K562 (cell line): ENCODE results near the gene GABARAPL1. TPM values are rescaled to one million over a fixed set of nuclear protein-coding genes. Genes with fewer than 3 reads are reported as not detected.

ENCODE experiments used
- ATAC-seq: fragments of 200-7000 bp; cut with Tn5 transposase; 3 replicates; pipeline ENCODE4 v1.9.1; 2020; ENCODE audit warnings: moderate library complexity
- BruUV-seq: library from RNA; stranded (reverse); fragments of 400-500 nt; replicated peaks from 2 replicates; lab custom pipeline; 2021; lab: Mats Ljungman, UMichigan
- CTCF ChIA-PET: fragments of 300-600 bp; formaldehyde crosslinking; extraction: SDS; loops from one replicate; lab custom pipeline; 2021; ENCODE audit warnings: low intra/inter-chr PET ratio; lab: Yijun Ruan, JAX
- POLR2A ChIA-PET: fragments of 300-600, 350-650 bp; sonication (Branson Sonifier 250); formaldehyde crosslinking; extraction: SDS; loops from one replicate; lab custom pipeline; 2021; ENCODE audit warnings: antibody characterized with exemption, inconsistent platforms; lab: Yijun Ruan, JAX
- DNase-seq, 4 experiments: peaks; one replicate each; pipeline versions ENCODE4 v3.0.0 to v3.0.0-alpha.2; 2011 to 2018; ENCODE audit warnings: low spot score in 3 of 4, mixed read lengths in 3 of 4; ENCODE audit errors: extremely low read depth in 1 of 4
- FAIRE-seq: peaks from 2 replicates; lab custom pipeline; 2011; peaks lifted over from hg19 to GRCh38; lab: Jason Lieb, UNC
- H2AFZ ChIP-seq: 2 replicates; pipeline ENCODE4 v1.6.0; 2011; ENCODE audit warnings: low read depth, low read length, control low read depth, inconsistent platforms
- H3K27ac ChIP-seq: fragments of 200-600 bp; 3 replicates; pipeline ENCODE4 v1.8.0; 2011; ENCODE audit warnings: low read depth, mild to moderate bottlenecking, control low read depth, inconsistent platforms, low read length, moderate library complexity, mixed read lengths; ENCODE audit errors: extremely low read depth
- H3K27me3 ChIP-seq, 2 experiments: fragments of 300-600 bp in 1 of 2; 2 replicates in 1 of 2; 3 replicates in 1 of 2; pipeline versions ENCODE4 v1.6.0 to v1.8.0; 2011; ENCODE audit warnings: inconsistent platforms in 2 of 2, low read length in 2 of 2, mild to moderate bottlenecking in 1 of 2, mixed read lengths in 1 of 2, moderate library complexity in 1 of 2; ENCODE audit not compliant: control insufficient read depth in 2 of 2, insufficient read depth in 2 of 2
- H3K36me3 ChIP-seq: fragments of 300-600 bp; 3 replicates; pipeline ENCODE4 v1.8.0; 2011; ENCODE audit warnings: mild to moderate bottlenecking, low read length, inconsistent platforms; ENCODE audit not compliant: control insufficient read depth, insufficient read depth
- H3K4me1 ChIP-seq, 2 experiments: fragments of 200-600 bp in 1 of 2; replicated peaks in 1 of 2; 2 replicates in 1 of 2; 3 replicates in 1 of 2; pipeline versions ENCODE4 v1.5.1 to v1.8.0; 2011; ENCODE audit warnings: inconsistent platforms in 2 of 2, low read length in 2 of 2, mild to moderate bottlenecking in 1 of 2, mixed read lengths in 1 of 2, moderate library complexity in 1 of 2; ENCODE audit not compliant: control insufficient read depth in 2 of 2, insufficient read depth in 2 of 2
- H3K4me2 ChIP-seq: 2 replicates; pipeline ENCODE4 v1.6.1; 2011; ENCODE audit warnings: low read length, control low read depth, inconsistent platforms, mixed read lengths; ENCODE audit not compliant: insufficient read depth
- H3K4me3 ChIP-seq: fragments of 200-600 bp; sonication (generic), shearing (Covaris generic); 2 replicates; pipeline ENCODE4 v1.5.1; 2016; ENCODE audit warnings: control low read depth, inconsistent platforms
- H3K79me2 ChIP-seq: fragments of 200-600 bp; 3 replicates; pipeline ENCODE4 v1.8.0; 2011; ENCODE audit warnings: low read length, inconsistent platforms; ENCODE audit not compliant: control insufficient read depth, insufficient read depth
- H3K9ac ChIP-seq, 2 experiments: 2 replicates each; pipeline versions ENCODE4 v1.6.0 to v1.6.1; 2011; ENCODE audit warnings: low read depth in 2 of 2, low read length in 2 of 2, control low read depth in 1 of 2, inconsistent platforms in 1 of 2, mild to moderate bottlenecking in 1 of 2, mixed read lengths in 1 of 2; ENCODE audit not compliant: insufficient read depth in 1 of 2
- H3K9me1 ChIP-seq: one replicate; pipeline ENCODE4 v1.6.0; 2011; ENCODE audit warnings: inconsistent platforms, mild to moderate bottlenecking, low read length, moderate library complexity; ENCODE audit not compliant: control insufficient read depth, insufficient read depth
- H3K9me3 ChIP-seq: replicated peaks from 2 replicates; pipeline ENCODE4 v1.5.1; 2011; ENCODE audit warnings: low read depth, low read length, inconsistent platforms; ENCODE audit not compliant: control insufficient read depth, insufficient read depth
- H4K20me1 ChIP-seq: replicated peaks from 2 replicates; pipeline ENCODE4 v1.6.1; 2011; ENCODE audit warnings: low read length, inconsistent platforms, mixed read lengths; ENCODE audit not compliant: control insufficient read depth, insufficient read depth
- ATF7 ChIP-seq: fragments of 450-650 bp; IDR thresholded peaks from 2 replicates; pipeline ENCODE4 v1.7.1; 2014; ENCODE audit warnings: mild to moderate bottlenecking, moderate library complexity
- BRD4 ChIP-seq: fragments of 200-600 bp; sonication (generic); IDR thresholded peaks from 2 replicates; pipeline ENCODE4 v1.6.1; 2017; ENCODE audit warnings: inconsistent platforms
- BRF1 ChIP-seq: IDR thresholded peaks from 3 replicates; pipeline ENCODE4 v1.6.1; 2011; ENCODE audit warnings: borderline replicate concordance, mild to moderate bottlenecking; ENCODE audit not compliant: insufficient read length; ENCODE audit errors: extremely low read depth
- CEBPG ChIP-seq, 3 experiments: fragments of 200-800 bp in 1 of 3; sonication (Bioruptor generic) in 1 of 3; sonication (generic) in 1 of 3; formaldehyde crosslinking in 1 of 3; IDR thresholded peaks in 2 of 3; conservative IDR thresholded peaks in 1 of 3; 2 replicates each; pipeline versions ENCODE4 v1.6.1 to v1.8.0; 2016 to 2022; ENCODE audit warnings: missing compliant biosample characterization in 2 of 3, missing genetic modification characterization in 2 of 3, mild to moderate bottlenecking in 1 of 3, missing genetic modification reagents in 1 of 3
- CREBBP ChIP-seq: IDR thresholded peaks from one replicate; pipeline ENCODE4 v1.6.1; 2012; ENCODE audit warnings: low read depth, mild to moderate bottlenecking, control low read depth, inconsistent platforms, low read length
- ELF1 ChIP-seq: fragments of 200-800 bp; sonication (Bioruptor generic); IDR thresholded peaks from 2 replicates; pipeline ENCODE4 v1.6.1; 2016; ENCODE audit warnings: missing genetic modification characterization, missing compliant biosample characterization
- ETS2 ChIP-seq: IDR thresholded peaks from 2 replicates; pipeline ENCODE4 v1.6.1; 2016; ENCODE audit warnings: borderline replicate concordance, missing genetic modification characterization, mild to moderate bottlenecking, moderate library complexity, missing compliant biosample characterization; ENCODE audit not compliant: poor library complexity, severe bottlenecking
- HDAC3 ChIP-seq: fragments of 450-650 bp; IDR thresholded peaks from 2 replicates; pipeline ENCODE4 v1.6.1; 2018; ENCODE audit warnings: borderline replicate concordance, mild to moderate bottlenecking, moderate library complexity; ENCODE audit not compliant: partially characterized antibody
- HEY1 ChIP-seq: fragments of 250-450 bp; sonication (Bioruptor Pico); IDR thresholded peaks from 2 replicates; pipeline ENCODE4 v1.5.0; 2020; ENCODE audit warnings: mild to moderate bottlenecking, moderate library complexity, borderline replicate concordance
- HNRNPK ChIP-seq: fragments of 200-400 bp; formaldehyde crosslinking; IDR thresholded peaks from one replicate; pipeline ENCODE4 v1.6.1; 2018; ENCODE audit warnings: mild to moderate bottlenecking, low read depth, low read length; ENCODE audit not compliant: poor library complexity, severe bottlenecking
- MEIS2 ChIP-seq: fragments of 450-650 bp; IDR thresholded peaks from 2 replicates; pipeline ENCODE4 v1.6.1; 2014; ENCODE audit warnings: mild to moderate bottlenecking; ENCODE audit not compliant: partially characterized antibody
- RUNX1 ChIP-seq: sonication (generic); IDR thresholded peaks from 2 replicates; pipeline ENCODE4 v1.6.1; 2016; ENCODE audit warnings: antibody characterized with exemption, low read depth
- SAFB2 ChIP-seq: fragments of 200-400 bp; formaldehyde crosslinking; IDR thresholded peaks from 2 replicates; pipeline ENCODE4 v1.6.1; 2018; ENCODE audit warnings: borderline replicate concordance, low read length, low read depth, moderate library complexity; ENCODE audit not compliant: severe bottlenecking
- SOX6 ChIP-seq: fragments of 450-650 bp; IDR thresholded peaks from 2 replicates; pipeline ENCODE4 v1.6.1; 2014; ENCODE audit warnings: mild to moderate bottlenecking
- TAL1 ChIP-seq: fragments of 450-650 bp; IDR thresholded peaks from 2 replicates; pipeline ENCODE4 v1.6.1; 2016; ENCODE audit warnings: mild to moderate bottlenecking
- TBL1XR1 ChIP-seq, 2 experiments: IDR thresholded peaks; 2 replicates each; pipeline ENCODE4 v1.6.1; 2012; ENCODE audit warnings: improper control_type of control experiment in 2 of 2, low read length in 2 of 2, mild to moderate bottlenecking in 1 of 2
- TCF15 ChIP-seq: fragments of 250-450 bp; sonication (Bioruptor Pico); IDR thresholded peaks from 2 replicates; pipeline ENCODE4 v1.8.0; 2022; ENCODE audit warnings: moderate library complexity, mild to moderate bottlenecking, inconsistent platforms
- XRCC3 ChIP-seq: fragments of 450-650 bp; IDR thresholded peaks from 2 replicates; pipeline ENCODE4 v1.6.1; 2017; ENCODE audit warnings: mild to moderate bottlenecking, moderate library complexity
- ZC3H4 ChIP-seq: sonication (generic); formaldehyde crosslinking; IDR thresholded peaks from 2 replicates; pipeline ENCODE4 v1.9.0; 2021; ENCODE audit warnings: missing genetic modification reagents, borderline replicate concordance
- WGBS: fragments of 100-300 bp; shearing (Covaris generic); methylation state at CpG from one replicate; pipeline ENCODE4 v1.1.6; 2016; ENCODE audit warnings: low coverage, mixed read lengths; ENCODE audit not compliant: insufficient coverage; ENCODE audit errors: missing lambda C conversion rate; 5-methylcytosine and 5-hydroxymethylcytosine counted together
- in situ Hi-C: fragments of 300-500 bp; cut with MboI; formaldehyde crosslinking; loops from 4 replicates; pipeline ENCODE4 v1.15.0; 2018; ENCODE audit warnings: inconsistent platforms, mixed read lengths
- intact Hi-C: fragments of 100-400 bp; cut with micrococcal nuclease; formaldehyde crosslinking; loops from 2 replicates; pipeline ENCODE4 v1.14.2; 2022
- polyA plus RNA-seq, 8 experiments: library from polyadenylated mRNA; depleted of rRNA in 4 of 8; stranded (reverse) in 5 of 8; unstranded in 3 of 8; fragments of >200 nt; fragmentation: Nextera tagmentation in 2 of 8; fragmentation: Illumina TruSeq in 1 of 8; extraction: Ambion mirVana in 2 of 8; extraction: Trizol in 1 of 8; gene quantifications; 2 replicates each; pipeline versions ENCODE4 v1.2.1 to v1.2.3, GENCODE V29; 2011 to 2014; ENCODE audit warnings: inconsistent platforms in 1 of 8, missing spikeins in 1 of 8
- total RNA-seq, 7 experiments: library from RNA; depleted of rRNA in 6 of 7; stranded (reverse); fragments of >200 nt in 6 of 7; fragmentation: Illumina TruSeq in 2 of 7; extraction: Trizol in 2 of 7; gene quantifications; 2 replicates each; pipeline versions ENCODE4 v1.2.1 to v1.2.3, GENCODE V29; 2011 to 2021; ENCODE audit warnings: low replicate concordance in 1 of 7

Gene GABARAPL1
- total and polyA plus RNA-seq, 9 of the 15 experiments (the other 6 are each of a cell fraction or from before 2014, with no cell fraction given): 2.3 to 15.9 (median 11.3) TPM

GRCh38 chr12:10207136-10207535, 5.5 kb upstream of the GABARAPL1 start:
- no peaks in the 10 kb centered on the region for H3K9me3 ChIP-seq
- no peaks in the 10 kb centered on the region for H3K9me1 ChIP-seq
- H3K79me2 ChIP-seq: no peaks in the 10 kb centered on the region
- no peak overlapping the region for H3K4me2 ChIP-seq
- no peaks in the 10 kb centered on the region for H3K36me3 ChIP-seq
- intact Hi-C loops: no loop called here
- ChIA-PET CTCF (no interaction called here), POLR2A (no interaction called here)
- no peak overlapping the region for H2AFZ ChIP-seq
- no peaks in the 10 kb centered on the region for H4K20me1 ChIP-seq
- ATAC-seq (no peak), FAIRE-seq (no peak), DNase-seq (no peak)
- 6% methylated on average over 2 of the region's 2 CpGs for WGBS
- BruUV-seq: no TSS peak
- no peaks in the 10 kb centered on the region for H3K27me3 ChIP-seq
- H3K9ac ChIP-seq: no peak overlapping the region
- H3K27ac ChIP-seq: no peak overlapping the region
- in situ Hi-C loops: no loop called here
- H3K4me1 ChIP-seq: peaks cover 3 to 6% of the 10 kb centered on the region in 2 experiments; a peak in 3 of 5 replicates
- no peak overlapping the region for H3K4me3 ChIP-seq
- TF ChIP-seq ZC3H4 (CRISPR knock-in tag): no peak
- TF ChIP-seq SAFB2: no peak
- no peak for TF ChIP-seq CREBBP
- no peak for TF ChIP-seq TBL1XR1 (IDR thresholded peaks at IDR 0.05; ENCODE audit: low read length in 2 of 2)
- no peak for TF ChIP-seq RUNX1
- no peak for TF ChIP-seq TAL1
- TF ChIP-seq HDAC3: no peak
- TF ChIP-seq MEIS2: no peak
- no peak for TF ChIP-seq SOX6
- no peak for TF ChIP-seq BRD4
- TF ChIP-seq HNRNPK: no peak
- no peak for TF ChIP-seq XRCC3
- no peak for TF ChIP-seq HEY1 (CRISPR knock-in tag)
- TF ChIP-seq TCF15 (CRISPR knock-in tag): no peak
- no peak for TF ChIP-seq ETS2 (tag)
- no peak for TF ChIP-seq CEBPG (CRISPR knock-in tag; IDR thresholded peaks at IDR 0.05)
- TF ChIP-seq CEBPG (tag; conservative IDR thresholded peaks at IDR 0.05 in 1 of 2, IDR thresholded peaks at IDR 0.05 in 1 of 2): no peak
- no peak for TF ChIP-seq ATF7
- TF ChIP-seq BRF1: no peak
- TF ChIP-seq ELF1 (tag): no peak
